HepG2 (cell line): ENCODE measurements around the gene TRAPPC12. TPM values are rescaled to one million over a fixed set of nuclear protein-coding genes. Genes with fewer than 3 reads are reported as not detected.
"Not testable (repeated sequence)": the region's sequence is repeated elsewhere in the genome, so short reads cannot be mapped to it uniquely, and the experiment has no call there.

Experiments
- ATAC-seq: fragments of 200-7000 bp; cut with Tn5 transposase; 3 replicates; pipeline ENCODE4 v1.9.1; 2020; ENCODE audit warnings: mild to moderate bottlenecking, moderate library complexity
- BruUV-seq: library from RNA; stranded (reverse); fragments of 400-500 nt; replicated peaks from 2 replicates; lab custom pipeline; 2021; lab: Mats Ljungman, UMichigan
- CTCF ChIA-PET: fragments of 300-600 bp; formaldehyde crosslinking; extraction: SDS; loops from one replicate; lab custom pipeline; 2021; ENCODE audit warnings: low total read pairs, inconsistent platforms, low intra/inter-chr PET ratio; lab: Yijun Ruan, JAX
- POLR2A ChIA-PET: fragments of 350-600 bp; sonication (Branson Sonifier 250); formaldehyde crosslinking; loops from one replicate; lab custom pipeline; 2020; ENCODE audit warnings: antibody characterized with exemption, inconsistent platforms; lab: Yijun Ruan, JAX
- DNase-seq: peaks from one replicate; pipeline ENCODE4 v3.0.0-alpha.2; 2015; ENCODE audit warnings: low spot score
- FAIRE-seq: peaks from 3 replicates; lab custom pipeline; 2011; peaks lifted over from hg19 to GRCh38; lab: Jason Lieb, UNC
- H2AFZ ChIP-seq: one replicate; pipeline ENCODE4 v1.6.1; 2011; ENCODE audit warnings: low read length, inconsistent platforms
- H3K27ac ChIP-seq: fragments of 300-600 bp; 3 replicates; pipeline ENCODE4 v1.8.0; 2011; ENCODE audit warnings: mixed run types, mild to moderate bottlenecking, mixed read lengths, low read length, inconsistent platforms; ENCODE audit not compliant: insufficient read depth; ENCODE audit errors: extremely low read length
- H3K27me3 ChIP-seq, 2 experiments: fragments of 200-600 bp in 1 of 2; 2 replicates in 1 of 2; 3 replicates in 1 of 2; pipeline versions ENCODE4 v1.6.0 to v1.8.0; 2011; ENCODE audit warnings: low read length in 2 of 2, mild to moderate bottlenecking in 2 of 2, moderate library complexity in 2 of 2, inconsistent platforms in 1 of 2; ENCODE audit not compliant: insufficient read depth in 2 of 2, control insufficient read depth in 1 of 2
- H3K36me3 ChIP-seq, 2 experiments: fragments of 200-600 bp in 1 of 2; replicated peaks in 1 of 2; 2 replicates in 1 of 2; 3 replicates in 1 of 2; pipeline versions ENCODE4 v1.5.1 to v1.8.0; 2011; ENCODE audit warnings: low read length in 2 of 2, inconsistent platforms in 1 of 2; ENCODE audit not compliant: insufficient read depth in 2 of 2, control insufficient read depth in 1 of 2
- H3K4me1 ChIP-seq: 2 replicates; pipeline ENCODE4 v1.5.1; 2012; ENCODE audit warnings: low read length, inconsistent platforms; ENCODE audit not compliant: insufficient read depth
- H3K4me2 ChIP-seq: 2 replicates; pipeline ENCODE4 v1.6.0; 2011; ENCODE audit warnings: low read depth, low read length, inconsistent platforms
- H3K4me3 ChIP-seq, 3 experiments: fragments of 200-600 bp in 1 of 3; sonication (generic), shearing (Covaris generic) in 1 of 3; replicated peaks in 1 of 3; 2 replicates each; pipeline ENCODE4 v1.5.1; 2011 to 2016; ENCODE audit warnings: low read length in 3 of 3, inconsistent platforms in 2 of 3, low read depth in 2 of 3, mild to moderate bottlenecking in 2 of 3, control low read depth in 1 of 3, mixed read lengths in 1 of 3; ENCODE audit not compliant: insufficient read depth in 1 of 3
- H3K79me2 ChIP-seq: one replicate; pipeline ENCODE4 v1.6.1; 2011; ENCODE audit warnings: low read length, inconsistent platforms; ENCODE audit not compliant: insufficient read depth
- H3K9ac ChIP-seq: 2 replicates; pipeline ENCODE4 v1.6.0; 2011; ENCODE audit warnings: mild to moderate bottlenecking, low read depth, low read length, inconsistent platforms; ENCODE audit not compliant: insufficient read depth
- H3K9me3 ChIP-seq: 2 replicates; pipeline ENCODE4 v1.5.1; 2012; ENCODE audit warnings: mild to moderate bottlenecking, low read length
- H4K20me1 ChIP-seq: 2 replicates; pipeline ENCODE4 v1.6.0; 2011; ENCODE audit warnings: inconsistent platforms, mild to moderate bottlenecking, low read length, moderate library complexity; ENCODE audit not compliant: insufficient read depth
- RBM22 ChIP-seq: fragments of 200-400 bp; formaldehyde crosslinking; optimal IDR thresholded peaks from 2 replicates; pipeline ENCODE3; 2017; ENCODE audit warnings: mild to moderate bottlenecking, low read length, moderate library complexity
- TEAD2 ChIP-seq: sonication (generic); formaldehyde crosslinking; IDR thresholded peaks from 2 replicates; pipeline ENCODE4 v1.9.0; 2021; ENCODE audit warnings: missing genetic modification reagents
- WGBS: methylation state at CpG from one replicate; pipeline ENCODE4 v1.1.6; 2017; ENCODE audit warnings: low lambda C conversion rate; 5-methylcytosine and 5-hydroxymethylcytosine counted together
- in situ Hi-C: cut with HindIII; loops from 2 replicates; pipeline ENCODE4 v1.10.0; 2017; ENCODE audit warnings: low pct_unique_long_range_greater_than_20kb; ENCODE audit not compliant: extremely low pct_ligation_motif_present
- intact Hi-C: fragments of 100-400 bp; cut with micrococcal nuclease; formaldehyde crosslinking; loops from one replicate; pipeline ENCODE4 v1.10.0; 2022; ENCODE audit not compliant: unreplicated experiment
- polyA plus RNA-seq, 8 experiments: library from polyadenylated mRNA; depleted of rRNA in 3 of 8; stranded (reverse) in 7 of 8; unstranded in 1 of 8; fragments of >200 nt; fragmentation: Illumina TruSeq in 4 of 8; extraction: Trizol in 4 of 8; gene quantifications; 2 replicates each; pipeline versions ENCODE4 v1.2.1 to v1.2.3, GENCODE V29; 2011 to 2016; ENCODE audit warnings: low read depth in 4 of 8, missing spikeins in 1 of 8, mixed read lengths in 1 of 8; ENCODE audit not compliant: insufficient read depth in 1 of 8
- total RNA-seq, 5 experiments: library from RNA; depleted of rRNA; stranded (reverse); fragments of >200 nt; fragmentation: Illumina TruSeq; extraction: Trizol; gene quantifications; 2 replicates each; pipeline ENCODE4 v1.2.3, GENCODE V29; 2016; ENCODE audit warnings: low read depth in 1 of 5

Gene TRAPPC12
- total and polyA plus RNA-seq, 2 of the 13 experiments (the other 11 are each of a cell fraction or from before 2014, with no cell fraction given): 46.4 to 97.7 TPM

- H3K36me3 ChIP-seq: peaks cover 11 to 34% of the 10 kb centered on the region in 2 experiments; a peak in 4 of 5 replicates
- no peaks in the 10 kb centered on the region for H3K9me3 ChIP-seq
- no peaks in the 10 kb centered on the region for H3K79me2 ChIP-seq
- H3K27me3 ChIP-seq: no peaks in the 10 kb centered on the region
- no TSS peak for BruUV-seq
- 94% methylated on average over 13 of the region's 13 CpGs for WGBS
- no peak overlapping the region for H3K4me2 ChIP-seq
- H2AFZ ChIP-seq: no peak overlapping the region
- peaks cover 45% of the 10 kb centered on the region for H3K4me1 ChIP-seq
- no peak overlapping the region for H3K4me3 ChIP-seq
- no peak overlapping the region for H3K9ac ChIP-seq
- ChIA-PET CTCF (no interaction called here), POLR2A (interaction anchor here (2.7 to 5.1 kb wide), 5 partner anchors 10 to 63 kb away, joined by 14 to 43 read pairs (median 25); partner anchors contain the start of genes ADI1 and RNASEH1)
- in situ Hi-C loops (no loop called here), intact Hi-C loops (no loop called here)
- no peak for ATAC-seq
- no peak for FAIRE-seq
- no peak overlapping the region for H3K27ac ChIP-seq
- no peaks in the 10 kb centered on the region for H4K20me1 ChIP-seq
- no peak for DNase-seq
- TF ChIP-seq TEAD2 (no peak), RBM22 (peak; percentile 27)
These were observed 115.6 kb downstream of the TRAPPC12 start for GRCh38 chr2:3494984-3495666.

GRCh38 chr2:3496708-3497080 is 117.2 kb downstream of the TRAPPC12 start:
- 98% methylated on average over 15 of the region's 15 CpGs for WGBS
- ATAC-seq, H2AFZ ChIP-seq, H3K4me2 ChIP-seq, intact Hi-C loops, H3K4me3 ChIP-seq, H3K9me3 ChIP-seq, H4K20me1 ChIP-seq, H3K27ac ChIP-seq, H3K27me3 ChIP-seq, CTCF ChIA-PET, DNase-seq, H3K79me2 ChIP-seq, BruUV-seq, POLR2A ChIA-PET, H3K9ac ChIP-seq, FAIRE-seq, in situ Hi-C loops: not testable (repeated sequence)
- H3K4me1 ChIP-seq: peaks cover 30% of the 10 kb centered on the region
- peaks cover 20 to 47% of the 10 kb centered on the region in 2 experiments; a peak in 4 of 5 replicates for H3K36me3 ChIP-seq
